GOT3 (cell line): ENCODE measurements around the gene C3orf22.
"Not testable (repeated sequence)": the region's sequence is repeated elsewhere in the genome, so short reads cannot be mapped to it uniquely, and the experiment has no call there.

Experiments used
- DNase-seq: peaks from one replicate; lab custom pipeline; 2025; ENCODE audit warnings: mixed read lengths; lab: John Stamatoyannopoulos, UW

The C3orf22 gene

GRCh38 chr3:126558336-126559071 lies at the start of gene C3orf22:
TSS of gene C3orf22 (minus strand) at chr3:126558932. CDS start at chr3:126553390, 5,542 bp downstream.
- DNase-seq: no peak

- DNase-seq: no peak
Observed at GRCh38 chr3:126607214-126607908, 48.6 kb upstream of the C3orf22 start.

- DNase-seq: no peak
Observed at GRCh38 chr3:126606001-126606400, 47.3 kb upstream of the C3orf22 start.

- no peak for DNase-seq
Observed at GRCh38 chr3:126604691-126605090, 46.0 kb upstream of the C3orf22 start.

GRCh38 chr3:126599101-126599500 lies 40.4 kb upstream of the C3orf22 start:
- DNase-seq: no peak

GRCh38 chr3:126595479-126595878 lies 36.7 kb upstream of the C3orf22 start:
- DNase-seq: not testable (repeated sequence)

GRCh38 chr3:126591515-126591914 lies 32.8 kb upstream of the C3orf22 start:
- not testable (repeated sequence) for DNase-seq

- no peak for DNase-seq
Observed at GRCh38 chr3:126582311-126582710, 23.6 kb upstream of the C3orf22 start.

- no peak for DNase-seq
Observed at GRCh38 chr3:126581569-126581968, 22.8 kb upstream of the C3orf22 start.

GRCh38 chr3:126580746-126581145 lies 22.0 kb upstream of the C3orf22 start:
- DNase-seq: no peak

GRCh38 chr3:126578702-126579101 lies 20.0 kb upstream of the C3orf22 start:
- no peak for DNase-seq

- no peak for DNase-seq
Observed at GRCh38 chr3:126577261-126577660, 18.5 kb upstream of the C3orf22 start.

GRCh38 chr3:126573492-126574117 lies 14.9 kb upstream of the C3orf22 start:
- DNase-seq: no peak

GRCh38 chr3:126571078-126571477 lies 12.3 kb upstream of the C3orf22 start:
- DNase-seq: no peak

- DNase-seq: no peak
Observed at GRCh38 chr3:126570103-126570541, 11.4 kb upstream of the C3orf22 start.

GRCh38 chr3:126569390-126569975 lies 10.8 kb upstream of the C3orf22 start:
- no peak for DNase-seq

- no peak for DNase-seq
Observed at GRCh38 chr3:126568776-126569342, 10.1 kb upstream of the C3orf22 start.

- DNase-seq: no peak
Observed at GRCh38 chr3:126567696-126568438, 9.1 kb upstream of the C3orf22 start.

GRCh38 chr3:126562737-126563276 lies 4.1 kb upstream of the C3orf22 start:
- no peak for DNase-seq

GRCh38 chr3:126557761-126558160 lies 971 bp downstream of the C3orf22 start:
- no peak for DNase-seq

GRCh38 chr3:126557415-126557745 lies 1.4 kb downstream of the C3orf22 start:
- no peak for DNase-seq
